Body of pancreas (tissue), 4 donors: ENCODE data around the gene PTGIR. TPM values are rescaled to one million over a fixed set of nuclear protein-coding genes. Genes with fewer than 3 reads are reported as not detected.

Experiments used
- ATAC-seq: fragments of 150-250 bp; one replicate; pipeline ENCODE4 v1.9.1; 2016
- DNase-seq, 4 donors: peaks; one replicate each; pipeline ENCODE4 v3.0.0-alpha.2; 2019
- H3K27ac ChIP-seq, 4 donors: fragments of 200-600 bp; sonication (generic); 1 replicate in 3 of 4; 2 replicates in 1 of 4; pipeline versions ENCODE4 v1.5.1 to v1.6.1; 2016 to 2019; ENCODE audit warnings: mild to moderate bottlenecking in 1 of 4, mixed read lengths in 1 of 4, moderate library complexity in 1 of 4
- H3K27me3 ChIP-seq, 2 donors: fragments of 200-600 bp; sonication (generic); one replicate each; pipeline ENCODE4 v1.6.0; 2016; ENCODE audit warnings: mild to moderate bottlenecking in 1 of 2
- H3K36me3 ChIP-seq, 2 donors: fragments of 200-600 bp; sonication (generic); replicated peaks in 1 of 2; 2 replicates each; pipeline ENCODE4 v1.5.1; 2016; ENCODE audit warnings: low read depth in 2 of 2; ENCODE audit not compliant: insufficient read depth in 1 of 2
- H3K4me1 ChIP-seq: fragments of 200-600 bp; sonication (generic); one replicate; pipeline ENCODE4 v1.6.0; 2016
- H3K4me3 ChIP-seq, 2 donors: fragments of 200-600 bp; sonication (generic); 1 replicate in 1 of 2; 2 replicates in 1 of 2; pipeline ENCODE4 v1.5.1; 2016 to 2019
- H3K9me3 ChIP-seq, 3 donors: fragments of 200-600 bp; sonication (generic); 1 replicate in 2 of 3; 2 replicates in 1 of 3; pipeline ENCODE4 v1.5.1; 2016
- CTCF ChIP-seq, 7 experiments: fragments of 450-650 bp in 4 of 7; fragments of 200-600 bp in 3 of 7; sonication (generic) in 3 of 7; IDR thresholded peaks; one replicate each; pipeline ENCODE4 v1.5.1; 2016 to 2019; ENCODE audit warnings: antibody characterized with exemption in 7 of 7
- POLR2A ChIP-seq, 3 donors: fragments of 450-650 bp; IDR thresholded peaks; one replicate each; pipeline ENCODE4 v1.6.1; 2016; ENCODE audit warnings: antibody characterized with exemption in 3 of 3, mild to moderate bottlenecking in 2 of 3
- WGBS, 2 donors: methylation state at CpG; one replicate each; pipeline ENCODE4 v1.1.5; 2017; 5-methylcytosine and 5-hydroxymethylcytosine counted together
- intact Hi-C: fragments of 100-400 bp; cut with DNase I; formaldehyde crosslinking; loops from one replicate; pipeline ENCODE4 v1.15.1; 2023
- total RNA-seq, 2 donors: library from RNA; depleted of rRNA; stranded (reverse); fragments of >200 nt; gene quantifications; one replicate each; pipeline ENCODE4 v1.1.0, GENCODE V29; 2016

The PTGIR gene
- total RNA-seq, 2 donors from 2014 or later, result 5.3 to 9.6 TPM

- no peak overlapping the region for H3K4me3 ChIP-seq
- H3K4me1 ChIP-seq, result peaks cover 40% of the 10 kb centered on the region
- WGBS, 2 donors, result 11 to 16% methylated on average over 12 of the region's 12 CpGs
- intact Hi-C loops, result loop anchor here (5.0 kb wide), 1 partner anchor 53 kb away; no protein-coding TSS in a partner anchor
- peak; percentile 51 for ATAC-seq
- no peaks in the 10 kb centered on the region for H3K27me3 ChIP-seq
- peak; percentile 85 to 91 (median 88) for DNase-seq
- H3K9me3 ChIP-seq, result no peaks in the 10 kb centered on the region
- TF ChIP-seq CTCF (IDR thresholded peaks at IDR 0.05), result peak; percentile 83 to 89 (median 87)
- no peak for TF ChIP-seq POLR2A (IDR thresholded peaks at IDR 0.05)
- H3K27ac ChIP-seq, result no peak overlapping the region
- peaks cover 6% of the 10 kb centered on the region in 2 donors for H3K36me3 ChIP-seq
These were observed 10.7 kb downstream of the PTGIR start for GRCh38 chr19:46614114-46614722.

GRCh38 chr19:46613525-46613924, 11.4 kb downstream of the PTGIR start:
- H3K27ac ChIP-seq, result no peak overlapping the region
- peak in 1 of 4 donors; percentile 6 for DNase-seq
- no peak for ATAC-seq
- H3K36me3 ChIP-seq, result peaks cover 7 to 13% of the 10 kb centered on the region in 2 donors
- H3K4me3 ChIP-seq, result no peak overlapping the region
- H3K4me1 ChIP-seq, result peaks cover 33% of the 10 kb centered on the region
- intact Hi-C loops, result loop anchor here (5.0 kb wide), 1 partner anchor 54 kb away; no protein-coding TSS in a partner anchor
- H3K27me3 ChIP-seq, result no peaks in the 10 kb centered on the region
- WGBS, 2 donors, result 78 to 82% methylated on average over 18 to 22 of the region's 22 CpGs
- H3K9me3 ChIP-seq, result no peaks in the 10 kb centered on the region
- TF ChIP-seq POLR2A (IDR thresholded peaks at IDR 0.05), result no peak
- TF ChIP-seq CTCF (IDR thresholded peaks at IDR 0.05), result no peak

- intact Hi-C loops, result loop anchor here (5.0 kb wide), 1 partner anchor 56 kb away; no protein-coding TSS in a partner anchor
- no peak for ATAC-seq
- 56 to 83% methylated on average over 2 to 6 of the region's 6 CpGs for WGBS, 2 donors
- H3K4me1 ChIP-seq, result peaks cover 16% of the 10 kb centered on the region
- TF ChIP-seq POLR2A (IDR thresholded peaks at IDR 0.05) (no peak), CTCF (IDR thresholded peaks at IDR 0.05) (no peak)
- H3K27me3 ChIP-seq, result no peaks in the 10 kb centered on the region
- H3K9me3 ChIP-seq, result no peaks in the 10 kb centered on the region
- H3K4me3 ChIP-seq, result no peak overlapping the region
- peak in 1 of 4 donors; percentile 6 for DNase-seq
- H3K36me3 ChIP-seq, result peaks cover 7 to 24% of the 10 kb centered on the region in 2 donors
- H3K27ac ChIP-seq, result no peak overlapping the region
These were observed 13.1 kb downstream of the PTGIR start for GRCh38 chr19:46611776-46612175.

- no peak for TF ChIP-seq CTCF (IDR thresholded peaks at IDR 0.05)
- no peak for TF ChIP-seq POLR2A (IDR thresholded peaks at IDR 0.05)
- peak in 2 of 4 donors; percentile 4 to 9 for DNase-seq
- Histone ChIP-seq H3K4me3 (no peak overlapping the region), H3K27me3 (no peaks in the 10 kb centered on the region), H3K27ac (no peak overlapping the region), H3K36me3 (peaks cover 7 to 24% of the 10 kb centered on the region in 2 donors), H3K4me1 (peaks cover 10% of the 10 kb centered on the region), H3K9me3 (no peaks in the 10 kb centered on the region)
- intact Hi-C loops, result loop anchor here (5.0 kb wide), 1 partner anchor 56 kb away; no protein-coding TSS in a partner anchor
- WGBS, 2 donors, result 66 to 73% methylated on average over 14 to 17 of the region's 17 CpGs
- ATAC-seq, result no peak
These were observed 13.8 kb downstream of the PTGIR start for GRCh38 chr19:46610851-46611770.
